Gastroesophageal sphincter (tissue), 4 donors: ENCODE measurements around the gene TEX22. TPM values are rescaled to one million over a fixed set of nuclear protein-coding genes. Genes with fewer than 3 reads are reported as not detected.
A peak's percentile ranks its signal among the peaks of the same experiment; 100 is the strongest.

Experiments used
- ATAC-seq: fragments of 150-250 bp; one replicate; pipeline ENCODE4 v1.9.1; 2016; ENCODE audit warnings: mild to moderate bottlenecking, moderate library complexity
- H3K27ac ChIP-seq, 4 donors: fragments of 200-600 bp; sonication (generic) in 3 of 4; 1 replicate in 3 of 4; 2 replicates in 1 of 4; pipeline ENCODE4 v1.5.1; 2016 to 2019
- H3K27me3 ChIP-seq: fragments of 200-600 bp; sonication (generic); one replicate; pipeline ENCODE4 v1.5.1; 2019
- H3K36me3 ChIP-seq, 2 donors: fragments of 200-600 bp; sonication (generic); one replicate each; pipeline ENCODE4 v1.5.1; 2019; ENCODE audit warnings: control low read depth in 1 of 2
- H3K4me1 ChIP-seq, 3 donors: fragments of 200-600 bp; sonication (generic); 1 replicate in 2 of 3; 2 replicates in 1 of 3; pipeline ENCODE4 v1.5.1; 2016 to 2019; ENCODE audit warnings: control low read depth in 2 of 3
- H3K4me3 ChIP-seq, 2 donors: fragments of 200-600 bp; sonication (generic); one replicate each; pipeline ENCODE4 v1.5.1; 2019; ENCODE audit warnings: mild to moderate bottlenecking in 1 of 2, moderate library complexity in 1 of 2
- H3K9me3 ChIP-seq, 3 donors: fragments of 200-600 bp; sonication (generic); one replicate each; pipeline ENCODE4 v1.5.1; 2017 to 2019; ENCODE audit warnings: control low read depth in 2 of 3
- CTCF ChIP-seq, 4 experiments: fragments of 200-600 bp in 2 of 4; fragments of 450-650 bp in 2 of 4; sonication (generic) in 1 of 4; IDR thresholded peaks; one replicate each; pipeline ENCODE4 v1.5.1; 2017 to 2019; ENCODE audit warnings: antibody characterized with exemption in 4 of 4, mild to moderate bottlenecking in 2 of 4, moderate library complexity in 2 of 4
- EP300 ChIP-seq: sonication (generic); formaldehyde crosslinking; IDR thresholded peaks from one replicate; pipeline ENCODE4 v1.6.1; 2017; ENCODE audit warnings: antibody characterized with exemption, mild to moderate bottlenecking
- POLR2A ChIP-seq, 2 donors: fragments of 450-650 bp; IDR thresholded peaks; one replicate each; pipeline ENCODE4 v1.6.1; 2017; ENCODE audit warnings: antibody characterized with exemption in 2 of 2, mild to moderate bottlenecking in 2 of 2, moderate library complexity in 1 of 2
- POLR2AphosphoS5 ChIP-seq: sonication (generic); formaldehyde crosslinking; IDR thresholded peaks from one replicate; pipeline ENCODE4 v1.6.1; 2017; ENCODE audit warnings: antibody characterized with exemption
- WGBS, 2 donors: methylation state at CpG; one replicate each; pipeline ENCODE4 v1.1.5; 2018; ENCODE audit warnings: low coverage in 1 of 2; 5-methylcytosine and 5-hydroxymethylcytosine counted together
- total RNA-seq, 4 donors: library from RNA; depleted of rRNA; stranded (reverse); fragments of >200 nt; gene quantifications; one replicate each; pipeline ENCODE4 v1.1.0, GENCODE V29; 2016

Gene TEX22
- total RNA-seq: under 1 TPM in 1 of 4 donors, not detected in 3; 0.42 TPM

- Histone ChIP-seq H3K9me3 (peaks cover 0 to 3% (median 0%) of the 10 kb centered on the region in 3 donors), H3K36me3 (peaks cover 0 to 46% of the 10 kb centered on the region in 2 donors), H3K4me1 (peaks cover 0 to 30% (median 17%) of the 10 kb centered on the region in 3 donors), H3K27me3 (no peaks in the 10 kb centered on the region), H3K4me3 (peak within 1 kb of the TSS; percentile 86 to 92), H3K27ac (peak within 1 kb of the TSS; percentile 57 to 92 (median 90))
- 0% methylated on average over 3 of the region's 77 CpGs; no CpG with 5 or more reads in 1 of the 2 donors for WGBS, 2 donors
- TF ChIP-seq POLR2A (IDR thresholded peaks at IDR 0.05) (peak; percentile 61 to 69), EP300 (no peak), CTCF (IDR thresholded peaks at IDR 0.05) (peak in 2 of 4 experiments; percentile 13 to 49), POLR2AphosphoS5 (peak; percentile 75)
- peak; percentile 92 for ATAC-seq
Measured at GRCh38 chr14:105398044-105398725, at the start of gene TEX22. Gene TEX22, plus strand, starts transcription at chr14:105398538. Its CDS starts 803 bp downstream, at chr14:105399341.

- peaks cover 0 to 36% of the 10 kb centered on the region in 2 donors for H3K36me3 ChIP-seq
- no peak overlapping the region for H3K4me3 ChIP-seq
- ATAC-seq: no peak
- H3K9me3 ChIP-seq: no peaks in the 10 kb centered on the region
- H3K27ac ChIP-seq: no peak overlapping the region
- 59% methylated on average over 3 of the region's 19 CpGs; no CpG with 5 or more reads in 1 of the 2 donors for WGBS, 2 donors
- H3K27me3 ChIP-seq: no peaks in the 10 kb centered on the region
- TF ChIP-seq CTCF (IDR thresholded peaks at IDR 0.05) (no peak), EP300 (no peak), POLR2A (IDR thresholded peaks at IDR 0.05) (no peak), POLR2AphosphoS5 (no peak)
- peaks cover 0 to 34% (median 3%) of the 10 kb centered on the region in 3 donors for H3K4me1 ChIP-seq
Measured at GRCh38 chr14:105348945-105349699, 49.2 kb upstream of the TEX22 start.

- Histone ChIP-seq H3K9me3 (no peaks in the 10 kb centered on the region), H3K4me1 (peaks cover 0 to 34% (median 3%) of the 10 kb centered on the region in 3 donors), H3K27ac (no peak overlapping the region), H3K4me3 (no peak overlapping the region), H3K27me3 (no peaks in the 10 kb centered on the region), H3K36me3 (peaks cover 0 to 45% of the 10 kb centered on the region in 2 donors)
- 80% methylated on average over 1 of the region's 11 CpGs; no CpG with 5 or more reads in 1 of the 2 donors for WGBS, 2 donors
- no peak for ATAC-seq
- TF ChIP-seq CTCF (IDR thresholded peaks at IDR 0.05) (no peak), POLR2AphosphoS5 (no peak), POLR2A (IDR thresholded peaks at IDR 0.05) (no peak), EP300 (no peak)
Measured at GRCh38 chr14:105349992-105350391, 48.3 kb upstream of the TEX22 start.

GRCh38 chr14:105350450-105351244 is 47.7 kb upstream of the TEX22 start:
- WGBS, 2 donors: 86% methylated on average over 7 of the region's 37 CpGs; no CpG with 5 or more reads in 1 of the 2 donors
- H3K27me3 ChIP-seq: no peaks in the 10 kb centered on the region
- H3K27ac ChIP-seq: no peak overlapping the region
- H3K4me1 ChIP-seq: peaks cover 0 to 34% (median 3%) of the 10 kb centered on the region in 3 donors
- no peak overlapping the region for H3K4me3 ChIP-seq
- H3K9me3 ChIP-seq: no peaks in the 10 kb centered on the region
- peaks cover 0 to 51% of the 10 kb centered on the region in 2 donors for H3K36me3 ChIP-seq
- TF ChIP-seq EP300: no peak
- TF ChIP-seq CTCF (IDR thresholded peaks at IDR 0.05): no peak
- no peak for TF ChIP-seq POLR2AphosphoS5
- no peak for TF ChIP-seq POLR2A (IDR thresholded peaks at IDR 0.05)
- no peak for ATAC-seq
